HG03565 (cell line): ENCODE results near the gene CCDC83.
"Not testable (repeated sequence)": the region's sequence is repeated elsewhere in the genome, so short reads cannot be mapped to it uniquely, and the experiment has no call there.

Experiments
- ATAC-seq: cut with Tn5 transposase; IDR thresholded peaks from one replicate; pipeline ENCODE4 v1.9.1; 2021; ENCODE audit warnings: mild to moderate bottlenecking, moderate library complexity; ENCODE audit not compliant: unreplicated experiment

CCDC83 gene

GRCh38 chr11:85886089-85887056 lies 31.2 kb downstream of the CCDC83 start:
- no peak for ATAC-seq

DNA sequence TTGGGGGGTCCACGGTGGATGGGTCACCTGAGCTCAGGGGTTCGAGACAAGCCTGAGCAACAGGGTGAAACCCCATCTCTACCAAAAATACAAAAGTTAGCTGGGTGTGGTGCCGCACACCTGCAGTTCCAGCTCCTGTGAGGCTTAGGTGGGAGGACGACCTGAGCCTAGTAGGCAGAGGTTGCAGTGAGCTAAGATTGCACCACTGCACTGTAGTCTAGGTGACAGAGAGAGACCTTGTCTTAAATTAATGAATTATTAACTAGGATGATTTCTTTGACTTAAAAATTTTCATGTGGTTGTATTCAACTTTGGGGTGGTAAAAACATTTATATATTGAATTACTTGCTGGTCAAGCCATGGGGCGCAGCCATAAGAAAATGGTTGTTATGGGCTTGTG lies 33.9 kb downstream of the CCDC83 start:
- no peak for ATAC-seq

DNA sequence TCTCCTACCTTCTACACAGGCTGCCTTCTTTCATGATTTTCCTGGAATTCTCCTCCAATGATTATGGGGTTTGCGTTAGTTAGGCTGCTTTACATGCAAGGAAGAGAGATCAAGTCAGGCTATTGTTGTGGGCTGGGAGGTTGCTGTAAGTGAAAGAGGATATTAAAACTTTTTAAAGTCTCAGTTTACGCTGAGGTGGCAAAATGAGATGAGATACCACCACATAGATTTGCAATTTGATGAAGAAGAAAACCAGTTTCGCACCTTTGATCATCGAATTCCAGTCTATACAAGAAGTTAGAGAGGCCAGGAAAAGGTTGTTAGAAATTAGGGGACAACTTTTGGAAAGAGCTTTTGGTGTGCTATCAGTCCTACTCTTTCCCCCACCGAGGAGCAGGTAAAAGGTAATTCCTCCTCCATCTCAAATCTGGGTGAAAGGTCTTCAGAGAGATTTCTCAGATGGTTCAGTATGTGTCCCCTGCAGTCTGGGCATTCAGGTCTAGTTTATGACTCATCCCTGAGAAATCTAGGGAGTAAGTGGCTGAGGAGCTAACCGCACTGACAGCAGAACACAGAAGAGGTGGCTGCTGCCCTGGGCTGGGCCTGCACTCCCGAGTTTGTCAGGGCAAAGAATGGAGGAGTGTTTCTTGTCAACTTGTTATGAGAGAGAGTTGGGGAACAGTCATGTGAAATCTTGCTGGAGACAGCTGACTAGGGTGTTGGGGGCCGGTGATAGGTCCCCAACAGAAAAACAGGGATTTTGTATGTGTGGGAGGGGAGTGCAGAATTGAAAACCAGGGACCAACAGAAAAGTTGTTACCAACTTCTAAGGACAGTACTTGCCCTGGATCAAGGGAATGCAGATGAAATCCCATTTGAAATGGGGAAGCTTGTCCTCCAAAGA lies 34.7 kb downstream of the CCDC83 start:
- no peak for ATAC-seq

- no peak for ATAC-seq
These were observed 38.2 kb downstream of the CCDC83 start for GRCh38 chr11:85893395-85893794.

DNA sequence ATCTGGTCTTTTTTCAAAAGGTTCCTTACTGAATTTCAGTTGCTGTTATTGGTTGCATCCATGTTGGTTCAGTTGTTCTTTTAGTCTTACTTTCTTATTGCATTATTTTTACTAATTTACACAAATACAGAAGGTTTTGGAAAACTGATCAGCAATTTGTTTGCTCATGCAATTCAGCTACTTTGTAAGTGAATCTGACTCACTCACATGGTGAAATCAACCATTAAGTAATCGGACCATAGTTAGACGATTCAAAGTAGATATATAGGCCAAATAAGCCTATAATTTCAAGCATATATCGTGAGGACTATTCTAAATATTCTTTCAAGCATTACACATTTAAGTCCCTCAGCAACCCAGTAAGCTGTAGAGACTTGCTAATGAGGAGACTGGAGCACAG lies 41.7 kb downstream of the CCDC83 start:
- no peak for ATAC-seq

- ATAC-seq: no peak
These were observed 43.3 kb downstream of the CCDC83 start for GRCh38 chr11:85898456-85898855.

DNA sequence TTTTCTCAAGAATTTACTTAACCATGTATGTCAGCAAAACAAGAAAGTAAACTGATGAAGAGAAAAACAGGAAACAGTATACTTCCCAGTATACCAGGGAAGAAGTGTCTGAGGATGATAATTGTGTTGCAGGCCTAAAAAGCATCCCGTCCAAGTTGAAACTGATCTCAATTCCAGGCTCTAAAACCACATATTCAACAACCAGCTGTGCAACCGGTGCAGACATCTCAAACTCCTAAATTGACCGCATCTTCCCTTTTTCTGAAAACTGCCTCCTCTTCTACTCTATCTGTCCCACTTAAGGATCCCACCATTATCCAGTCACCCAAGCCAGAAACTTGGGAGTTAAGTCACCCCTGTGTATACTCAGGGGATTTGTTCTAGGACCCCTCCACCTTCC lies 47.2 kb downstream of the CCDC83 start:
- ATAC-seq: no peak

GRCh38 chr11:85903406-85903805 lies 48.2 kb downstream of the CCDC83 start:
- ATAC-seq: no peak

- ATAC-seq: no peak
These were observed 48.6 kb downstream of the CCDC83 start for GRCh38 chr11:85903811-85904210.

- no peak for ATAC-seq
These were observed 57.2 kb downstream of the CCDC83 start for GRCh38 chr11:85912414-85912813.

DNA sequence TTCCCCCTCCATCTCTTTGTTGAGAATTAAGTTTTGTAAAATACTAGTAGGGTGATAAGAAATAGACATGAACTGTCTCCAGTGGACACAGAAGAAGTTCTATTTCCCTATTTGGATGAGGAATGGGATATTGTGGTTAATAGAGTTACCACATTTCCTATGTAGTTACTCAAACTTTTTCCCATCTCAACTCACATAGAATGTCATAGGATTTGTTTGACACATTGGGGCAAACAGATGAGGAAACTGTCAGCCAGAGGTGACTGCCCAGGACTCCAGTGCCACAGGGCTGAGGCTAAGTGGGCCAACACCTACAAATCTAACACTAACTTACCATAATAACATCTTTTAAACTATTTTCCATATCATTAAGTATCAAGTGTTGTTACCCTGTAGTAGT lies 58.3 kb downstream of the CCDC83 start:
- no peak for ATAC-seq

DNA sequence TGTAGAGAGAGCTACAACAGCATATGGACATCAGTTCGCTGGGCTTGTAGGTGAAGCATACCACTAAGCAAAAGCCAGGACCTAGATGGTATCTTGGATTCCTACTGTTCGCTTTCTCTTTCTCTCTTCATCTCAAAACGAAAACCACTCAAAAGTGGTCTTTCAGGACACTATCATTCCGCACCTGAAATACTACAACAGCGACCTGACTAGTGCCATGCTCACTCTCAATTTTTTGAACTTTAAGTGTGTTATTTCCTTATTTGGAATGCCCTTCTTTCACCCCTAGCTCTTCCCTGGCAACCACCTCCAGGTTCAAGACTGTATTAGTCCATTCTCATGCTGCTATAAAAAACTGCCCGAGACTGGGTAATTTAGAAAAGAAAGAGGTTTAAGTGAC lies 59.2 kb downstream of the CCDC83 start:
- no peak for ATAC-seq

DNA sequence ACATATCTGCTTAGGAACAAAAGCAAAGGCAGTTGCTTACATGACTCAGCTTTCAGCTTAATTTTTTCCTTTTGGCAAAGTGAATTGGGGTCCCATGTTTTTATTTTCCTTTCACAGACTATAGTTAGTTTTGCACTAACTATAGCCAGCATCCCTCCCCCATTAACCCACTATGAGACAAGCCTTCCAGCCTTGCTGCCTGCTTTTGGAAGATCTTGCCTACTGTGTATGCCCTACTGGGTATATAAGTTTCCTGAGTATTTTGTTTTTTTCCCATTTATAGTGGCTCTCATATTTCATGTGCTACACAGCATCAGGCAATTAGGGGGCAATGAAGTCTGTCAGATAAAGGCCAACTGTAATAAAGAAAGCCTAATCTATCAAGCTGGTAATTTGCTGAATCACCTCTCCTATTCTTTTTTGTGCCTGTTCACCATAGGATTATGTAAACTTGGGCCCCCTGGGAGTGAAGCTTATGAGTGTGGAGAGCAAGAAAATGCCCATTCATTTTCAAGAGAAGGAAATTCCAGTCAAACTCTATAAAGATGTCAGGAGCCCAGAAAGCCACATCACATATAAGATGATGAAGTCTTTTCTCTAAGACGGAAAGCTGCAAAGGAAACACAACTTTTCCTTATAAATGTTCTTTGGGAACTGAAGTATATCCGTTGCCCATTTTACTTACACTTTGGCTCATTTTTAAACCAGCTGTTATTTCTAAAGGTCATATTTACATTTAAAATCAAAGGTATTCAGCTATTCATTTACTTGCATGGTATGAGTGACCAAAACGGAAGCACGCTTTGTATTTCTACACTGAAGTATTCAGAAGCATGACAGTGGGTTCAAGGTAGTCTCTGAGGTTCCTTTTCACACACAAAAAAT lies 64.0 kb downstream of the CCDC83 start:
- ATAC-seq: no peak

GRCh38 chr11:85922367-85922766 lies 67.2 kb downstream of the CCDC83 start:
- ATAC-seq: peak; percentile 67

DNA sequence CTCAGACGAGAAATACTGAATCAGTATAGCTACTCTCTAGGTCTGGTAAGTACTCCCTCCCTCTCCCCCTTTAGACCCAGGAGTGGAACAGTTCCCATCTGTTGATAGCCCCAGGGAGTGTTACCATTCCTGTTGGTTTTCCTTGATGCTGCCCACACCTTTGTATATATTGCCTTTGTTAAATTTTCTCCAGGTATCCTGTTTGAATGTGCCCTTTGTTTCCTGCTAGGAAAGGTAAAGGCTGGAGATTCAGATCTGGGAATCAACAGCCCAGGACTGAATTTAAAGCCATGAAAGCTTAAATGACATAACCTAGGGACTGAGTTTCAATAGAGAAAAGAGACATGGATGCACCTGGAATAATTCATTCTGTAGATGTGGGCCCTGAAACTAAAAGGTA lies 68.3 kb downstream of the CCDC83 start:
- no peak for ATAC-seq

DNA sequence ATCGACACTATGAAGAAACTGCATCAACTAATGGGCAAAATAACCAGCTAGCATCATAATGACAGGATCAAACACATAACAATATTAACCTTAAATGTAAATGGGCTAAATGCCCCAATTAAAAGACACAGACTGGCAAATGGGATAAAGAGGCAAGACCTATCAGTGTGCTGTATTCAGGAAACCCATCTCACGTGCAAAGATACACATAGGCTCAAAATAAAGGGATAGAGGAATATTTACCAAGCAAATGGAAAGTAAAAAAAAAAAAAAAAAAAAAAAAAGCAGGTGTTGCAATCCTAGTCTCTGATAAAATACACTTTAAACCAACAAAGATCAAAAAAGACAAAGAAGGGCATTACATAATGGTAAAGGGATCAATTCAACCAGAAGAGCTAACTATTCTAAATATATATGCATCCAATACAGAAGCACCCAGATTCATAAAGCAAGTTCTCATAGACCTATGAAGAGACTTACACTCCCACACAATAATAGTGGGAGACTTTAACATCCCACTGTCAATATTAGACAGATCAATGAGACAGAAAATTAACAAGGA lies 71.6 kb downstream of the CCDC83 start:
- not testable (repeated sequence) for ATAC-seq

- ATAC-seq: no peak
These were observed 75.7 kb downstream of the CCDC83 start for GRCh38 chr11:85930879-85931366.

GRCh38 chr11:85934596-85935169 lies 79.5 kb downstream of the CCDC83 start:
- ATAC-seq: no peak

- no peak for ATAC-seq
These were observed 80.6 kb downstream of the CCDC83 start for GRCh38 chr11:85935751-85936150.

DNA sequence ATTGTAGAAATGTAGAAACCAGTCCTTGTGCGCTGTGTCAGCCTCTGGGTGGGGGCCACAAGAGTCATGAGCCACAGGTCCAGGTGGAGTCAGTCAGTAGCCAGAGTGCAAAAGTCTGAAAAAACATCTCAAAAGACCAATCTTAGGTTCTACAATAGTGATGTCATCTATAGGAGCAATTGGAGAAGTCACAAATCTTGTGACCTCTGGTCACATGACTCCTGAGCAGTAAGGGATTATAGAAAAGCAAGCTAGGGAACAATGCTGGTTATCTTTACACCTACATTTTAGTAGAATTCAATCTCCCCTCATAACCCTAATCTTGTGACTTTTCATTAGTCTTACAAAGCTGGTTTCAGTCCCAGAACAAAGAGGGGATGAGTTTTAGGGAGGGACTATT lies 82.7 kb downstream of the CCDC83 start:
- no peak for ATAC-seq
